HEK293 (cell line): ENCODE data around the gene CSF3R.

Experiments
- GLIS2 ChIP-seq: fragments of 450-650 bp; formaldehyde crosslinking; IDR thresholded peaks from 2 replicates; pipeline ENCODE4 v1.5.1; 2016; ENCODE audit warnings: missing biosample characterization, missing genetic modification characterization
- TCF7L2 ChIP-seq: IDR thresholded peaks from 2 replicates; pipeline ENCODE4 v1.6.1; 2011; ENCODE audit warnings: low read depth, mild to moderate bottlenecking, inconsistent platforms, low read length, moderate library complexity, borderline replicate concordance
- TRIM28 ChIP-seq: IDR thresholded peaks from 2 replicates; pipeline ENCODE4 v1.6.1; 2011; ENCODE audit warnings: low read length, control low read depth, borderline replicate concordance
- YY1 ChIP-seq: fragments of 450-650 bp; formaldehyde crosslinking; IDR thresholded peaks from 2 replicates; pipeline ENCODE4 v1.5.1; 2018; ENCODE audit warnings: missing biosample characterization, missing genetic modification characterization
- ZEB2 ChIP-seq: fragments of 450-650 bp; formaldehyde crosslinking; IDR thresholded peaks from 2 replicates; pipeline ENCODE4 v1.5.1; 2016; ENCODE audit warnings: missing biosample characterization, missing genetic modification characterization
- ZNF24 ChIP-seq: fragments of 450-650 bp; formaldehyde crosslinking; IDR thresholded peaks from 2 replicates; pipeline ENCODE4 v1.5.1; 2016; ENCODE audit warnings: missing biosample characterization, missing genetic modification characterization
- ZNF274 ChIP-seq, 2 experiments: fragments of 200-500 bp in 1 of 2; fragments of 450-650 bp in 1 of 2; sonication (Bioruptor generic) in 1 of 2; formaldehyde crosslinking in 1 of 2; IDR thresholded peaks; 2 replicates each; pipeline versions ENCODE4 v1.5.1 to v1.6.1; 2014 to 2016; ENCODE audit warnings: borderline replicate concordance in 1 of 2, inconsistent platforms in 1 of 2, low read length in 1 of 2, missing biosample characterization in 1 of 2, missing genetic modification characterization in 1 of 2
- ZNF530 ChIP-seq: fragments of 450-650 bp; formaldehyde crosslinking; IDR thresholded peaks from 2 replicates; pipeline ENCODE4 v1.5.1; 2016; ENCODE audit warnings: low read depth, missing biosample characterization, missing genetic modification characterization
- ZNF658 ChIP-seq: fragments of 450-650 bp; formaldehyde crosslinking; IDR thresholded peaks from 2 replicates; pipeline ENCODE4; 2016; ENCODE audit warnings: missing biosample characterization, missing genetic modification characterization
- ZNF837 ChIP-seq: fragments of 450-650 bp; formaldehyde crosslinking; IDR thresholded peaks from 2 replicates; pipeline ENCODE4 v1.5.1; 2016; ENCODE audit warnings: missing biosample characterization, missing genetic modification characterization
- TF ChIP-seq, protein P1 (sequence below): fragments of 450-650 bp; formaldehyde crosslinking; IDR thresholded peaks from 2 replicates; pipeline ENCODE4 v1.5.1; 2016; ENCODE audit warnings: missing biosample characterization, missing genetic modification characterization

DNA sequence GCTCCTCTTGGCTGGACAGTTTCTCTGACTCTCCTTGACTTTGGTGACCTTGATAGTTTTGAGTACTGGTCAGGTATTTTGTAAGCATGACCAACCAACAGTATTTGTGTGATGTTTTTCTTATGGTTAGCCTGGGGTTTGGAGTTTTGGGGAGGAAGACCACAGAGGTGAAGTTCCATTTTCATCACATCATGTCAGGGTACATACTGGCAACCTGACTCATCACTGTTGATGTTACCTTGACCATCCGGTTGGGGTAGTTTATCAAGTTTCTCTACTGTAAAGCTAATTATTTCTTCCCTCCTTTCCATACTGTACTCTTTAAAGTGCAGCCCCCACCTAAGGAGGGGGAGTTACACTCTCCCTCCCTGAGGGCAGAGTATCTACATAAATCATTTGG lies 45.9 kb downstream of the CSF3R start:
- TF ChIP-seq, protein P1, sequence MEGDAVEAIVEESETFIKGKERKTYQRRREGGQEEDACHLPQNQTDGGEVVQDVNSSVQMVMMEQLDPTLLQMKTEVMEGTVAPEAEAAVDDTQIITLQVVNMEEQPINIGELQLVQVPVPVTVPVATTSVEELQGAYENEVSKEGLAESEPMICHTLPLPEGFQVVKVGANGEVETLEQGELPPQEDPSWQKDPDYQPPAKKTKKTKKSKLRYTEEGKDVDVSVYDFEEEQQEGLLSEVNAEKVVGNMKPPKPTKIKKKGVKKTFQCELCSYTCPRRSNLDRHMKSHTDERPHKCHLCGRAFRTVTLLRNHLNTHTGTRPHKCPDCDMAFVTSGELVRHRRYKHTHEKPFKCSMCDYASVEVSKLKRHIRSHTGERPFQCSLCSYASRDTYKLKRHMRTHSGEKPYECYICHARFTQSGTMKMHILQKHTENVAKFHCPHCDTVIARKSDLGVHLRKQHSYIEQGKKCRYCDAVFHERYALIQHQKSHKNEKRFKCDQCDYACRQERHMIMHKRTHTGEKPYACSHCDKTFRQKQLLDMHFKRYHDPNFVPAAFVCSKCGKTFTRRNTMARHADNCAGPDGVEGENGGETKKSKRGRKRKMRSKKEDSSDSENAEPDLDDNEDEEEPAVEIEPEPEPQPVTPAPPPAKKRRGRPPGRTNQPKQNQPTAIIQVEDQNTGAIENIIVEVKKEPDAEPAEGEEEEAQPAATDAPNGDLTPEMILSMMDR (tag by site-specific recombination), result no peak
- no peak for TF ChIP-seq TRIM28
- no peak for TF ChIP-seq ZNF530
- no peak for TF ChIP-seq ZNF658
- TF ChIP-seq GLIS2, result no peak
- no peak for TF ChIP-seq ZEB2 (tag by site-specific recombination)
- TF ChIP-seq ZNF274 (IDR thresholded peaks at IDR 0.05; ENCODE audit: low read length), result no peak
- no peak for TF ChIP-seq ZNF274 (tag by site-specific recombination; IDR thresholded peaks at IDR 0.05; ENCODE audit: borderline replicate concordance)
- TF ChIP-seq YY1 (tag by site-specific recombination), result no peak
- TF ChIP-seq ZNF24 (tag by site-specific recombination), result no peak
- no peak for TF ChIP-seq TCF7L2
- TF ChIP-seq ZNF837 (tag by site-specific recombination), result no peak
